ENCODE data around the gene PBLD.
"Not testable (repeated sequence)": the region's sequence is repeated elsewhere in the genome, so short reads cannot be mapped to it uniquely, and the experiment has no call there.

PBLD gene

DNA sequence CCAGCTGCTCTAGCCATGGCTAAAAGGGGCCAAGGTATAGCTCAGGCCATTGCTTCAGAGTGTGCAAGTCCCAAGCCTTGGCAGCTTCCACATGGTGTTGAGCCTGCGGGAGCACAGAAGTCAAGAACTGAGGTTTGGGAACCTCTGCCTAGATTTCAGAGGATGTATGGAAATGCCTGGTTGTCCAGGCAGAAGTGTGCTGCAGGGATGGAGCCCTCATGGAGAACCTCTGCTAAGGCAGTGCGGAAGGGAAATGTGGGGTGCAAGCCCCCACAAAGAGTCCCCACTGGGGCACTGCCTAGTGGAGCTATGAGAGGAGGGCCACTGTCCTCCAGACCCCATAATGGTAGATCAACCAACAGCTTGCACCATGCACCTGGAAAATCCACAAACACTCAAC lies 54.9 kb downstream of the PBLD start:
- not testable (repeated sequence) for DNase-seq

DNA sequence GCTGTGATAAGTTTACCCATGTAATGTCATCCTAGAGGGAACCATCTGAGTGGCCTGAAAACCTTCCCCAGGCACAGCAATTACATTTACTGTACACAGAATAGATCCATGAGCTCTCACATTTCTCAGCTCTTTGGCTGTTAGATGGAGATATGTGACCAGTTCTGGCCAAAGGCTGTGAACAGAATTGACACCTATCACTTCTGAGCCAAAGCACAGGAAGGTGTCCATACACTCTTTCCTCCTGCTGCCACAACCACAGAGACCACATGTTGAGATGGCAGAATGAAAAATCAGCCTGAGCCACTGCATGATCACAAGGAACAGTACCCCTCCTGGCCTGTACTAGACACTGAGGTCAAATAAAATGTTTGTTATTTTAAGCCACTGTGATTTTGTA lies 56.5 kb downstream of the PBLD start:
- DNase-seq: no peak

DNA sequence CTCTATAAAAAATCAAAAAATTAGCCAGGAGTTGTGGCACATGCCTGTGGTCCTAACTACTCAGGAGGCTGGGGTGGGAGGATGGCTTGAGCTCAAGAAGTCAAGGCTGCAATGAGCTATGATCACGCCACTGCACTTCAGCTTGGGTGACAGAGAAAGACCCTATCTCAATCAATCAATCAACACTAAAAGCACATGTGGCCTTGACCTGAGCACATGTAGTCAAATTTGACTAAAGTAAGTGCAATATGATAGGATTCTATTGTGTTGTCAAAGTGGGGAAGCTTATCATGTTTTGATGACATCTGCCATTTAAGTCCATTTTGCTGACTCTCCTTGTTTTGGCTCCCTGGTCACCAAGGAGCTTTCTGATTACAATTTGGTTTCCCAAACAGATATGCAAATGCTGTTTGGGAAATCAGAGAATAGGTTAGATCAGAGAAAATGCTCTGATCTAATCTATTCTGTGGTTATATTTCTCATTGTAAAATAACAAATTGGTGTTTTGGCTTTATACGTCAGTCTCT lies 57.1 kb downstream of the PBLD start:
- DNase-seq: no peak

DNA sequence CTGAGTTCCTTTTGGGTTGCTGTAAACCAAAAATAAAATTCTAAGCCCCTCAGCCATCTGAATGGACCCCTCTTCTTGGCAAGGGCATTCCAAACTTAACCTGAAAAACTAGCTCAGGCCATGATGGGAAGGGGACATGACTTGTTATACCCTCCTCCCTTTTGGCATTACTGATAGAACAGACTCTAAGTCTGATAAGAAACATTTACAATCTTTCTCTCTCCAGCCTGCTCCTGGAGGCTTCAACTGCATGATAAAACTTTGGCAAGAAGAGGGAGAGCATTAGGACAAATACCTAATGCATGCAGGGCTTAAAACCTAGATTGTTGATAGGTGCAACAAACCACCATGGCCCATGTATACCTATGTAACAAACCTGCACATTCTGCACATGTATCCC lies 59.9 kb downstream of the PBLD start:
- DNase-seq: no peak

DNA sequence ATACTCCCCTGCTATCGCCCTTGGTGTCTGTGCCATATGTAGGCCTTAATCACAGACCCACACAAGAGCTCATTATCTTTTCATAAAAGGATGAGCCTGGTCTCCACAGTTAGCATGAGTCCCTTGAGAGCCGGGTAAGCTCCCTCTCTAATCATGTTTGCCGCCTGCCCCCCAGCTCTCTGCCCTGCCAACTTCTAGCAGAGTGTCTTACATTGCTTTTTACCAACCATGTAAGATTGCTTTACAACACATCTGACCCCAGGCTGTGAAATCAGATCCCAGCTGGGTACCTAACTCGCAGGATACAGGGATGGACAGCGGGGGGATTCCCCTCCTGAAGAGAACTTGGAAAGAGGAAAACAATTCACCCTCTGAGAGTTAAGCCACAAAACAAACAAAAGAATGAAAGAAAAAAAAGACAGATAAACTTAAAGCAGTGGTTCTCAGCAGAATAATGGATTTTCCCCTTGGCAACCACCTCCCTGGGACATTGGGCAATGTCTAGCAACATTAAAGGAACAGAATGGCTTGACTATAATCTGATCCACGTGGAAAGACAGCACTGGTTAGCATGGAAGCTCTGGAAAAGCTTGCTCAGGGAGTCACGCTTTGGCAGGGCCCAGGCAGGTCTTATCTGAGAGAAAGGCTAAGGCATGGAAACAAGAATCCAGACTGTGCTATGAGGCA lies 61.4 kb downstream of the PBLD start:
- no peak for DNase-seq

DNA sequence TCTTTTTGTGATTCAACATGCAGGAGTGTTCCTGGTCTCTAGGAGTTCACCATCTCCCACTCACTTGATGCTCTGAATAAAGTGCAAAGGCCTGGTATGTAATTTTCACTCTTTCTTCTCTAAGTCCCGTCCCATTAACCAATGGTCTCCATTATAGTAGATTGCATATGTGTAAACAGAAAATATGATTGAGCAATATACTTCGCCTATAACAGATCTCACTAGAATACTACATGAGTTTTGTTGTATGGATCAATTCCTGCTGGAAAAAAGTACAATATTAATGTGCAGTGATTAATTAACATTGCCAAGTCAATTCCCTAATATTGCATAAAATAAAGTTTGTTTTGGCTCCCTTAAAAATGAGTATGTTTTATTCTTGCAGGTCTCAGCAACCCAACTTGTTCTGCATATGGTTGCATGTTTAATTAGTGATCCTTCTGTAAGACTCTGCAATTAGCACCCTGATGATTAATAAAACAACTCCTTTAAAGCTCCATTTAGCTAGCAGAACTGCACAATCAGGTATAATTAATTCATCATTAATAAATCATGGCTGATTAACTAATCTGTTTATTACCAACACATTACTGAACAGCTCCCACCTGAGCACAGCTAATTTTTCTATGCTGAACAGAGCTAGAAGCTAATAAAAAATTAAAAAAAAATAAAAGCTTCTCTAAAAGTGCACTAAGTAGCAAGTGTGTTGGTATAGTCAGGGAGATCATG lies 63.0 kb downstream of the PBLD start:
- DNase-seq: no peak

DNA sequence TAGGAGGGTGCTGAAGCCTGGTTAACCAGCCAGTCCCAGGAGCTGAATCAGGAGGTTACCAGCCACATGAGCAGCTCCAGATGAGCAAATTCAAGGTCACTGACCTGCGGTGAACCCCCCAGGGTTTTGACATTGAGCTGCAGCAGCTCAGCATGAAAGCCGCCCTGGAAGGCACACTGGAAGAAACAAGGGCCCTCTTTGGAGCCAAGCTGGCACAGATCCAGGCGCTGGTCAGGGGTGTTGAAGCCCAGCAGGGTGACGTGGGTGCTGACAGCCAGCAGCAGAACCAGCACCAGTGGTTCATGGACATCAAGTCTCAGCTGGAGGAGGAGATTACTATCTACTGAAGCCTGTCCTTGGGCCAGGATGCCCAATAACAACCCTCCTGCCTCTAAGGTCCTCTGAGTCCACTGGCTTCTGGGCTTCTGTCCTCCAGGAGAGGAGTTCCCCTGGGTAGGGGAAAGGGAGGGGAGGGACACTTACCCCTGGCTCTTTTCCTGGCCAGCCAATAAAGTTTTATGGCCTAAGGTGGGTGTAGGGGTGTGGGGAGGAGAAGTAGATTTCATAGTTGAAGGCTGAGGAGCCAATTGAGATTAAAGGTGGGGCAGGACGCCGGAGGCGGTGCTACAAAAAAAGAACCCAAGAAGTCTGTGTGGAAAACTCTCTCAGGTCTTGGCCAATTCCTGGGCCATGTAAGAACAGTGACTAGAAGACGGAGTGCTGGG lies 71.4 kb downstream of the PBLD start:
- no peak for DNase-seq

DNA sequence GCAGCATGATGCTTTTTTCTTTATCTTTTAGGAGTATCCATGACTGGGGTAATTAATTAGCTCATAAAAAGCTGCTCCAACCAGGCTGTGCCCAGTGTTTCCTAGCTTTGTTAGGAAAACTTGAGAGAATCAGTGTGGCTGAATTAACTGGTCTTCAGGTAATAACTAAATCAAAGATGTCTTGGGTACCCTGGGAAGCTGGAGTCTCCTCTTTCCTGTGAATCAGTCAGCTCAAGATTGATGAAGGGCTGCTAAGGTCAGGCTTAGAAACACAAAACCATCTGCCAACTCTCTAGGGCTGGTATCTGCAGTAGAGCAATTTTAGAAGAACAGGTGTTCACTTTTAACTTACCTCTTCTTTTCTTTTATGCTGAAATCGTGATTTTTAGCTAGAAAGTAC lies 79.4 kb downstream of the PBLD start:
- DNase-seq: no peak

DNA sequence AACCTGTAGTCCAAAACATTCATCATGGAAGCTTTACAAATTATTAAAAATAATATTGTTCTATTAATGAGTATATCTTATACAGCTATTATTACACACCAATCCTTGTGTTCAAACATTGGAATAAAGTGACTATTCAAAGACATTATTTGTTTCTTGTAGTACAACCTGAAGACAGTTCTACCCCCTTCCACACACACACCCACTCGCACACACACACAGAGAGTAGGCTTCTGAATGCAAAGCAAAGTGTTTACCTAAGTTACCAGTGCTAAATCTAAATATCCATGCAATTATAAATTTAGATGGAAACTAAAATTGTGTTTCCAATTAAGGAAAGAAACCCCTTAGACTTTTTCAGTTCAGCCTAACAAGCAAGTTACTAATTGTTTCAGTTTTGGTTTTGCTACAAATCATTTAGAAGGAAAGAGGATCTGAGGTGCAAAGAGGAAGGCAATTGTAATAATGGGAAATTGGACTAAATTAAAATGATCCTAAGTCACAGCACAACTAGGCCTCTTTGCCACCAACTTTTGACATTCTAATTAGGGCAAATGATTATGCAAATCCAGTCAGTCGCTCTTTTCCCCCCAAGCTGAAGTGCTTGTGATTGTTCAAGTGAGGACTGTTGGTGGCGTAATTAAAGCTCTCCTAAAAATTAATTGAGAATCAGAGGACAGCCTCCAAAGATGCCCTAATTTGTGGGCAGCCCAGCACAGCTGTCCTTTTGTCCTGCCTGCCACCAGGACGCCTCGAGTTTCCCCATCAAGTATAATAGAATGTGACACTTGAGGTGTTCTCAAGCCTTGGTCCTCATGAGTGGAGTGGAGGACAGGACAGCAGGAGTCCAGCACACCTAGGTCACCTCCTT lies 80.9 kb downstream of the PBLD start:
- no peak for DNase-seq

DNA sequence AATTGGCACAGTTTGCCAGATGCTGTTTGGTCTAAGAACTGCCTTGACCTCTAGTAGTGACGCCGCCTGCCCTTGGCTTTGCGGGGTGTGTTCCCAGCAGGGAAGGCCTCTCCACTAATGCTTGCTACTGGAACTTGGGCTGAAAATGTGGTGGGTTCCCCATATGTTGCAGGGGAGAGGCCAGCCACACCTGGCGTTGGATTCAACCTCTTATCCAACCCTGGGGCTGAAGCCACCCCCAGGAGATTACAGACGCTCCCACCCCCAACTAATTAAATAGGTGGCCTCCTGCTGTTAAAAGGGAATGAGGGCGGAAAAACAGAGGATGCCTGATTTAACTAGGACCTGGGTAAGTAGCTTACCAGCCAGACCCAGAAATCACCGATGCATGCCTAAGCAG lies 81.6 kb downstream of the PBLD start:
- DNase-seq: no peak

DNA sequence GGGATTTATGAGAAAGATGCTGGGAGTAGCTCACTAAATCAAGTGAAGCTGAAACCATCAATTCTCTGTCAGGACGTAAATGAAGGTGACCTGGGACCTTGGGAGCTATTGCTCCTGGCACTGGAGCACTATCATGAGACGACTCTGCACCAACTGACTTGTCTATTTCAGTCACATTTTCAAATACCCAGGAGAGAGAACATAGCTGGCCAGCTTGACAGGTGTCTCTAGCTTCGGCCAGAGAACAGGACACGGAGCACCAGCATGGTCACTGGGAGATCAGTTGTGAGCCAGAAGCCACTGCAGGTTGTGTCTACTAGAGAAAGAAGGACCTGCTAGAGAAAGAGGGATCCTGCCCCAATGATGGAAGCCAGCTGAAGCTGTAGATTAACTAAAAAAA lies 83.4 kb downstream of the PBLD start:
- DNase-seq: no peak

DNA sequence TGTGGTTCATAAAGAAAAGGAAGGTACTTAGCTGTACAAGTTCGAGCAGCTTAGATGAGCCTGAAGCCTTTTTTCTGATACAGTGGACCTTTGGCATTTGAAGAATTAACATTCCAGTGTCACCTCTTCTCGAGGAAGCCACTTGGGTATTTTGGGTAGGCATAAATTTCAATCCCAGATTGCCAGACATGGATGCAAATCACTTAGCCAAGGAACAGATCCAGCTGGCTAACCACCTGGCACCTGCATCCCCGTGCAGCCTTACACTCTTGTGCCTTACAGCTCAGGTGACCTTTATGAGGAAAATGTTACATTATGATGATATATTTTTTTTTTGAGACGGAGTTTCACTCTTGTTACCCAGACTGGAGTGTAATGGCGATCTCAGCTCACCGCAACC lies 84.8 kb downstream of the PBLD start:
- DNase-seq: no peak

DNA sequence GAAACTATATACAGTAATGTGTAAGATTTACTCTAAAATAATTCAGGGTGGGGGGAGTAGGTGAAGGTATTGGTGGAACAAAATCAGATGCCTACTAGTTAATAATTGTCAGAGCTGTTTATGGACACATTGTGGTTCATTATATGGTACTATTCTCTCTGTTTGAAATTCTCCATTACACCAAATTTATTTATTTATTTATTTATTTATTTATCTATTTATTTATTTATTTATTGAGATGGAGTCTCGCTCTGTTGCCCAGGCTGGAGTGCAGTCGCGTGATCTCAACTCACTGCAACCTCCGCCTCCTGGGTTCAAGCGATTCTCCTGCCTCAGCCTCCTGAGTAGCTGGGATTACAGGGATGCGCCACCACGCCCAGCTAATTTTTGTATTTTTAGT lies 86.3 kb downstream of the PBLD start:
- not testable (repeated sequence) for DNase-seq

DNA sequence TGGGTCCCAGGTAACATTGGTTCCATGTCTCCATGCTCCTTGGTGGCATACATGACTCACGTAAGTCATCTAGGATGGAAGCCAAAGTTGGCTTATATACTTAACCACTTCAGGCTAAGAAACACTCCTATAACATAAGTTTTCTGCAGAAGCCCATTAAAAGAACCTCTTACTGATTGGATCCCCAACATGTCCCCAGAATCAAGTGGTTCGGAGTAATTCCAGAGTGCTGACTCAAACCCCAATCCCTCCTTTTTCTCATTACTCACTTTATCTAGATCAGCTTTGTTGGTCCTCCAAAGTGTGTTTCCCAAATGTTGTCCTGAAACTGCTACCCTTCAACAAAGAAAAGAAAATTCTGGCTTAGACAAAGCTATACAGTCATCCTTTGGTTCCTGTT lies 90.7 kb downstream of the PBLD start:
- DNase-seq: no peak

DNA sequence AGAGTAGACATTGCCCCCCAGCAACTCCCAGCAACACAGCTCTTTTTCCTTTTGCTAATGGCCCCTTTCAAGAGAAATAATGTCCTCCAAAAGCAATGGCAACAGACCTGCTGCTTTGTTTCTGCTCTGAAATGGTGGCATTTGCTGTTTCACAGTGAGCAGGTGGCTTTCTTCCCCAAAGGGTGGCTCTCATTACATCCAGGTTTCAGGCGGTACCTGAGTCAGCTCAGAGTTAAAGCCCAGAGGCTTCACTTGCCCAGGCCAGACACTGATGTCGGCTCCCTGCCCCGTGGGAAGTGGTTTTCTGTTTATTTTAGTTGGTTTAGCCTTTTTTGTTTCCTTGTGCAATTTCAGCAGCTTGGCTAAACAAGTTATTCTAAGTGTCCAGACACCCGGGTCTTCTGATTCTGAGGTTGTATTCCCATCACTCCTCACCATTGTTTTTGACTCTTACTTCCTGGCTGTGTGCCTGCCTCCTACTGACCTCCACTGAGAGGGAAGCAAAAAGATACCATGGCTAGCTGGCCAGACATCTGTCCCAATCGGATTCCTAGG lies 93.1 kb downstream of the PBLD start:
- no peak for DNase-seq

DNA sequence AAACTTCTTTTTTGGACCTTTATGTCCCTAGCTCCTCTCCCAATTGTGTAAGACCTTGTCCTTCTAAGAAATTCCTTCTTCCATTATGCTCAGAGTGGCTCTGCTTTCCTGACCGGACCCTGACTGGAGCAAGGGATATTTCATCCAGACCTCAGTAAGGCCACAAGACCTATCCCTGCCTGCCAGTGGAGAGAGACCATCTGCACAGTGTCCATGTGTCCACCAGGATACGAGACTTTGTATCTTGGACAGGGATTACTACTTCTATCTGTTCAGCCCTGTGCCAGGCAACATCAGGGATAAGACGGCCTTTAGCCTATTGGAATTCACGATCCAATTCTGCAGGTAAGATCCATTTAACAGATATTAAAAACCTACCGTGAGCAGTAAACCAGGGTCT lies 93.7 kb downstream of the PBLD start:
- DNase-seq: no peak

DNA sequence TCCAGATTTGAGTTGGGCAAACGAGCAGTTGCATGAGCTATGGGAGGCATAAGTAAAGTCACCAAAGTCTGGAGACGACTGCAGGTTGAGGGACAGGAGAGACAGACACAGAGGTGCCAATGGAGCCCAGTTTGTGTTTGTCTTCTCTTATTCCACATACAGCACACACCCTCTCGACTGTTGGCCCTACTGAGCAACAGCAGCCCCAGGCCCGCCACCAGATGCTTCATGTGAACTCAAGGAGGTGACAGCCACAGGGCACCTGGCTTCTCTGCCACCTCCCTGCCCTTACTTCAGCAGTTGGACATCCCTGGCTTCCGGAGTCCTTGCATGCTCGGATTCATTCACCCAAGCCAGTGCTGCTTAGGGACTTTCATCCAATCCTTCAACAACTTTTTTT lies 94.4 kb downstream of the PBLD start:
- no peak for DNase-seq

DNA sequence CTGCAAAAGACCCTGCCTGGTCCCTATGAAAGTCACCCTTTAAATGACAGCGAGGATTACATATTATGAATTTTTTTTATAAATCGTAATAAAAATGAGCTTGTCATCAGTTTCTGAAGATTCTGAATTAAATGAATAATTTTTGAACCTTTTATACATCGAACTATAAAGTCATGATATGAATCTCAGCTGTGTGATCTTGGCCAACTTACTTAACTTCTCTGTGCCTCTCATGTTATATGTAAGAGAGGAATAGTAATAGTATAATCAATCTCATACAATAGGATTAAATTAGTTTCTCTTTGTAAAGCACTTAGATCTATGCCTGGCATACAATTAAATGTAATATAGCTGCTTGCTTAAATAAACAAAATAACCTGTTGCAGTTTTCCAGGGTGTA lies 95.6 kb downstream of the PBLD start:
- DNase-seq: no peak

DNA sequence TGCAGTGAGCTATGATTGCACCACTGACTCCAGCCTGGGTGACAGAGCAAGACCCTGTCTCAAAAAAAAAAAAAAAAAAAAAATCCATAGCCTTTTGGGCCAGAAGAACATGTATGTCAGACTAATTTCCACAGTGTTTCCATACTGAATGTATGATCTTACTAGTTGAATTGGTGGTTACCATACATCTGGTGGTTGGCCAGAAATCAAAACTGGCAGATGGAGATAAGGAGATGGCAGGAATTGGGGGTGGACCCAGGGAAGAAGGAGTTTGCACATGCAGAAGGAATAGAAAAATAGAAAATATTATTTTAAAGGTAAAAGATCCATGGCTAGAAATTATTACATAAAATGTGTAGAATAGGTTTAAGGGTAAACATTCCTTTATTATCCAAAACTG lies 97.1 kb downstream of the PBLD start:
- no peak for DNase-seq

DNA sequence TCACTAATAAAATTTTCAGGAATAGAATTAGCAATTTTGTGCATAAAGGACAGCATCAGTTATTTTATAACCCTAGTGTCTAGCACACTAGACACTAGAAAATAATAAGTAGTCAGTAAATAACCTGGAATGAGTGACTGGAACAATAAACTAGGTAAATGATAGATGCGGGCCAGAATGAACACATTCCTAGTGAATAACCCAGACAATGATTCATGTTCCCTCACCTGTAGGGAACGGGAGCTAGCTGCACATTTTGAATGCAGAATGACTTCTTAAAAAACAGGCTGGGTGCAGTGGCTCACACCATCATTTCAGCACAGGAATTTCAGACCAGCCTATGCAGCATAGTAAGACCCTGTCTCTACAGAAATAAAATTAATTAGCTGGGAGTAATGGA lies 97.6 kb downstream of the PBLD start:
- DNase-seq: no peak

DNA sequence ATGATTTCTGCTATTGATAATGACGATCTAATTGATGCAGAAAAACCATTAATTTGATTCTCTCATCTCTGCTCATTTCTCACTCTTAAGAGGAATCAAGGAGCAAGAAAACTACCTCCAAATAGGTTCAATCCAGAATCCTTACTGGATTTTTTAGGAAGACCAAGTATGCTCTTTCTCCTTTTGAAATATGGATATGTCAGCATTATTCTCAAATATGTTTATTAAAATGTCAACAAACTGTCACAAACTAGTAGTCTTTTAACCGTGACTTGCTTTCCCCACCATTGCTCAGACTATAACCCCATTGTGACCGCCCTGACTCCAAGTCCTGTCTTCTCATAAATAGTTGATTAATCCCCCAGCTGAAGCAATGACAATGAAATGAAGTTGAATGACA lies 99.7 kb downstream of the PBLD start:
- DNase-seq: no peak
